Measurements from ENCODE around the gene IL1B. TPM values are rescaled to one million over a fixed set of nuclear protein-coding genes. Genes with fewer than 3 reads are reported as not detected.
A peak's percentile ranks its signal among the peaks of the same experiment; 100 is the strongest.

IL1B gene
- total RNA-seq, 2 experiments from 2014 or later: 0.44 TPM; not detected in 1

DNA sequence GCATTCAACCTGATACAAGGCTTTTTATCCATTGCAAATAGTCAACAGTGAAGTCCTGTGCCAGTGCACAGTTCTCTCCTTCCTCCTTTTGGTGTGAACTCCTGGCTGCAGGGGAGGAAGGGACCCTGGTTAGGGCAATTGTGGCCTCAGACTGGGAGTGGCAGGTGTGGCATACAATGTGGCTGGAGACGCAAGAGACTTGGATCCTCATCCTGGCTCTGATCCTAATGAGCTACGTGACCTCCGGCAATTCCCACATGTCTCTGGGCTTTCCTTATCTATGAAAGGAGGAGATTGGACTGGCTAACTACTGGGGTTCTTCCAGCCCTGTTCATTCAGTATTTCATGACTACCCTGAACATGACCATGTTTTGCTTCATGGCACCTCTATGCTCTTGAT lies 41.7 kb downstream of the IL1B start:
- CTCF ChIA-PET: interaction anchor here (1.1 kb wide), 1 partner anchor 45 kb away, joined by 9 read pairs; no protein-coding TSS in a partner anchor
- H3K27ac Mint-ChIP-seq: peak overlapping the region; percentile 72
- peaks cover 33% of the 10 kb centered on the region for H3K4me1 Mint-ChIP-seq (ENCODE audit: low read depth)
- H3K4me3 Mint-ChIP-seq: no peak overlapping the region
- peaks cover 2% of the 10 kb centered on the region for H3K36me3 Mint-ChIP-seq
- POLR2A ChIA-PET: no interaction called here
- DNase-seq: no peak
- H3K27me3 Mint-ChIP-seq: no peaks in the 10 kb centered on the region
- peaks cover 5% of the 10 kb centered on the region for H3K9me3 Mint-ChIP-seq
- intact Hi-C loops (cut with micrococcal nuclease): loop anchor here (1.0 to 5.0 kb wide), 2 partner anchors 26 to 87 kb away; no protein-coding TSS in a partner anchor

- H3K27me3 Mint-ChIP-seq: no peaks in the 10 kb centered on the region
- POLR2A ChIA-PET: interaction anchor here (0.9 kb wide), 1 partner anchor 123 kb away, joined by 4 read pairs; no protein-coding TSS in a partner anchor
- CTCF ChIA-PET: interaction anchor here (1.5 kb wide), 1 partner anchor 12 kb away, joined by 4 read pairs; no protein-coding TSS in a partner anchor
- H3K4me3 Mint-ChIP-seq: peak overlapping the region; percentile 18
- H3K4me1 Mint-ChIP-seq (ENCODE audit: low read depth): peaks cover 27% of the 10 kb centered on the region
- DNase-seq: peak; percentile 74
- peak overlapping the region; percentile 85 for H3K27ac Mint-ChIP-seq
- intact Hi-C loops (cut with micrococcal nuclease): loop anchor here (1.0 kb wide), 1 partner anchor 27 kb away; no protein-coding TSS in a partner anchor
- H3K36me3 Mint-ChIP-seq: peaks cover 2% of the 10 kb centered on the region
- H3K9me3 Mint-ChIP-seq: peaks cover 5% of the 10 kb centered on the region
Observed at GRCh38 chr2:112794131-112794733, 42.3 kb downstream of the IL1B start.

DNA sequence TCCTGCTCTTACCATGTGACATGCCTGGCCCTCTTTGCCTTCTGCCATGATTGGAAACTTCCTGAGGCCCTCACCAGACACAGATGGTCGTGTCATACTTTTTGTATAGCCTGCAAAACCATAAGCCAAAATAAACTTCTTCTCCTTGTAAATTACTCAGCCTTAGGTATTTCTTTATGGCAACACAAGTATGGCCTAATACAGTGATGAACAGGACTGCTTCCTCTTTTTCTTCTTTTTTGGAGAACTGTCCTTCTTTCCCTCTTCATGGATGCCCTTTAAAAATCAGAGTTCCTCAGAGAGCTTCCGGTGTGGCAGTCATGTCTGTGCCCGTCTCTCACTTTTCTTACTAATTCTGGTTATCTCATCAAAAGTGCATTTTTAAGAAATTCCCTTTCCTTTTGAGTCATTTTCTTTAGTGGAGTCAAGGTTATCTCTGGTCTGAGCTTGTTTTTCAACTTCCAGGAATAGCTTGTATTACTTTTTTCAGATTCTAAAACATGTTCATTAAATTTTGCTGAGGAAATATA lies 43.1 kb downstream of the IL1B start:
- CTCF ChIA-PET: interaction anchor here (0.7 to 1.5 kb wide), 3 partner anchors 12 to 92 kb away, joined by 4 to 5 read pairs (median 4); no protein-coding TSS in a partner anchor
- H3K9me3 Mint-ChIP-seq: peaks cover 5% of the 10 kb centered on the region

GRCh38 chr2:112792419-112792818 lies 44.2 kb downstream of the IL1B start:
- intact Hi-C loops (cut with micrococcal nuclease): no loop called here
- Mint-ChIP-seq H3K27ac (no peak overlapping the region), H3K4me1 (ENCODE audit: low read depth) (peaks cover 23% of the 10 kb centered on the region), H3K36me3 (peaks cover 2% of the 10 kb centered on the region), H3K27me3 (peaks cover 2% of the 10 kb centered on the region), H3K4me3 (no peak overlapping the region), H3K9me3 (peaks cover 5% of the 10 kb centered on the region)
- ChIA-PET POLR2A (no interaction called here), CTCF (interaction anchor here (1.5 kb wide), 1 partner anchor 11 kb away, joined by 4 read pairs; no protein-coding TSS in a partner anchor)
- no peak for DNase-seq

More for the DNA sequence above, 43.1 kb downstream of the IL1B start:
- Mint-ChIP-seq H3K36me3 (peaks cover 2% of the 10 kb centered on the region), H3K4me1 (ENCODE audit: low read depth) (peaks cover 23% of the 10 kb centered on the region), H3K4me3 (no peak overlapping the region), H3K27ac (peak overlapping the region; percentile 85), H3K27me3 (peaks cover 2% of the 10 kb centered on the region)
- POLR2A ChIA-PET: interaction anchor here (0.7 to 0.9 kb wide), 2 partner anchors 19 to 123 kb away, joined by 3 to 4 read pairs; no protein-coding TSS in a partner anchor
- intact Hi-C loops (cut with micrococcal nuclease): loop anchor here (1.0 kb wide), 1 partner anchor 19 kb away; no protein-coding TSS in a partner anchor
- DNase-seq: peak; percentile 31

GRCh38 chr2:112791693-112792230 lies 44.8 kb downstream of the IL1B start:
- Mint-ChIP-seq H3K36me3 (peaks cover 2% of the 10 kb centered on the region), H3K9me3 (peaks cover 5% of the 10 kb centered on the region), H3K4me3 (no peak overlapping the region), H3K27me3 (peaks cover 2% of the 10 kb centered on the region), H3K27ac (no peak overlapping the region), H3K4me1 (ENCODE audit: low read depth) (peaks cover 23% of the 10 kb centered on the region)
- ChIA-PET CTCF (no interaction called here), POLR2A (no interaction called here)
- intact Hi-C loops (cut with micrococcal nuclease): no loop called here
- DNase-seq: no peak

DNA sequence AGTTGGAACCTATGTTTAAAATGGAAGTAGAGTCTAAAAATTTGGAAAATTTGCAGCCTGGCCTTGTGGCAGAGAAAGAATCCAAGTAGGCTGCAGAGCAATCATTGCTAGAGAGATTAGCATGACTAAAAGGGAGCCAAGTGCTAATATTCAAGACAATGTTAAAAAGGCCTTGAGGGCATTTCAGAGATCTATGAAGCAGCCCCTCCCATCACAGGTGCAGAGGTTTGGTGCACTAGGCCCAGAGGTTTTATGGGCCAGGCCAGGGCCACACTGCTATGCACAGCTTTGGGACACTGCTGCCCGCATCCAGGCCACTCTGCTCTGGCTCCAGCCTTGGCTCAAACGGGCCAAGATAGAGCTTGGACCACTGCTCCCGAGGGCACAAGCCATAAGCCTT lies 45.6 kb downstream of the IL1B start:
- intact Hi-C loops (cut with micrococcal nuclease): no loop called here
- Mint-ChIP-seq H3K27me3 (peaks cover 2% of the 10 kb centered on the region), H3K9me3 (peaks cover 5% of the 10 kb centered on the region), H3K4me1 (ENCODE audit: low read depth) (peaks cover 23% of the 10 kb centered on the region), H3K4me3 (no peak overlapping the region), H3K36me3 (peaks cover 2% of the 10 kb centered on the region), H3K27ac (no peak overlapping the region)
- DNase-seq: no peak
- ChIA-PET POLR2A (no interaction called here), CTCF (no interaction called here)

DNA sequence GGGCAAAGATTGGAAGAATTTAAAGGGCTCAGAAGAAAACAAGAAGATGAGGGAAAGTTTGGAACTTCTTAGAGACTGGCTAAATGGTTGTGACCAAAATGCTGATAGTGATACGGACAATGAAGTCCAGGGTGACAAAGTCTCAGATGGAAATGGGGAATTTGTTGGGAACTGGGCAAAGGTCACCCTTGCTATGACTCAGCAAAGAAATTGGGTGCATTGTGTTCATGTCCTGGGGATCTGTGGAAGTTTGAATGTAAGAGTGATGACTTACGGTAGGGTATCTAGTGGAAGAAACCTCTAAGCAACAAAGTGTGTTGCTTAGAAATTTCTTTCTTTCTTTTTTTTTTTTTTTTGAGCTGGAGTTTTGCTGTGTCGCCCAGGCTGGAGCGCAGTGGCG lies 46.3 kb downstream of the IL1B start:
- peaks cover 5% of the 10 kb centered on the region for H3K9me3 Mint-ChIP-seq
- H3K27me3 Mint-ChIP-seq: peaks cover 4% of the 10 kb centered on the region
- no peaks in the 10 kb centered on the region for H3K36me3 Mint-ChIP-seq
- H3K4me1 Mint-ChIP-seq (ENCODE audit: low read depth): peaks cover 20% of the 10 kb centered on the region
- ChIA-PET POLR2A (no interaction called here), CTCF (no interaction called here)
- H3K4me3 Mint-ChIP-seq: no peak overlapping the region
- H3K27ac Mint-ChIP-seq: no peak overlapping the region
- intact Hi-C loops (cut with micrococcal nuclease): no loop called here
- DNase-seq: no peak

GRCh38 chr2:112789186-112789585 lies 47.4 kb downstream of the IL1B start:
- ChIA-PET CTCF (interaction anchor here (1.0 to 1.5 kb wide), 3 partner anchors 40 to 96 kb away, joined by 3 to 5 read pairs (median 5); no protein-coding TSS in a partner anchor), POLR2A (no interaction called here)
- peaks cover 4% of the 10 kb centered on the region for H3K27me3 Mint-ChIP-seq

DNA sequence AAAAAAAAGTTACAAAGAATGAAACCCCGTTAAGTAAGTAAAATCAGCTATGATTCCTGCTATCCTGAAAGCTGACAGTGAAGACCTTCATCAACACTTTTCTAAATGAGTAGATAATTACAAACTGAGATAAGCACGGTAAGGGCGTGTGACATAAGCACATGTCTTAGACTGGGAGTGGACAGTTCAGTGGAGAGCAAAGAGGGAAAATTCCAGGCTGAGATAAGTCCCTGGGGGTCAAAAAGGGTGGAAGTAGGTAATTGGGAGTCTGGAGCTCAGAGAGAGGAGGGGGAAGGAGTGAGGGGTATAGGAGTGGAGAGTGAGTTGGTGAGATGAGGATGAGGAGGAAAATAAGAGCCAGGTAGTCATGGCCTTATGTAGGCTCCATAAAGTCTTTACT lies 47.9 kb downstream of the IL1B start:
- H3K4me1 Mint-ChIP-seq (ENCODE audit: low read depth): peaks cover 13% of the 10 kb centered on the region
- CTCF ChIA-PET: interaction anchor here (1.0 to 1.5 kb wide), 3 partner anchors 39 to 96 kb away, joined by 3 to 5 read pairs (median 5); no protein-coding TSS in a partner anchor
- H3K4me3 Mint-ChIP-seq: no peak overlapping the region
- peaks cover 4% of the 10 kb centered on the region for H3K27me3 Mint-ChIP-seq
- no peak overlapping the region for H3K27ac Mint-ChIP-seq
- DNase-seq: no peak
- POLR2A ChIA-PET: no interaction called here
- H3K9me3 Mint-ChIP-seq: peaks cover 5% of the 10 kb centered on the region
- H3K36me3 Mint-ChIP-seq: no peaks in the 10 kb centered on the region
- intact Hi-C loops (cut with micrococcal nuclease): no loop called here

More at GRCh38 chr2:112789186-112789585, 47.4 kb downstream of the IL1B start:
- Mint-ChIP-seq H3K27ac (no peak overlapping the region), H3K9me3 (peaks cover 5% of the 10 kb centered on the region), H3K4me1 (ENCODE audit: low read depth) (peaks cover 16% of the 10 kb centered on the region), H3K4me3 (no peak overlapping the region), H3K36me3 (no peaks in the 10 kb centered on the region)
- no peak for DNase-seq
- intact Hi-C loops (cut with micrococcal nuclease): no loop called here

GRCh38 chr2:112787729-112788393 lies 48.7 kb downstream of the IL1B start:
- intact Hi-C loops (cut with micrococcal nuclease): no loop called here
- H3K36me3 Mint-ChIP-seq: no peaks in the 10 kb centered on the region
- ChIA-PET CTCF (no interaction called here), POLR2A (no interaction called here)
- H3K4me3 Mint-ChIP-seq: no peak overlapping the region
- H3K9me3 Mint-ChIP-seq: no peaks in the 10 kb centered on the region
- peaks cover 5% of the 10 kb centered on the region for H3K4me1 Mint-ChIP-seq (ENCODE audit: low read depth)
- no peak overlapping the region for H3K27ac Mint-ChIP-seq
- H3K27me3 Mint-ChIP-seq: peaks cover 4% of the 10 kb centered on the region
- no peak for DNase-seq

- H3K4me3 Mint-ChIP-seq: no peak overlapping the region
- H3K27me3 Mint-ChIP-seq: peaks cover 4% of the 10 kb centered on the region
- H3K36me3 Mint-ChIP-seq: no peaks in the 10 kb centered on the region
- intact Hi-C loops (cut with micrococcal nuclease): no loop called here
- ChIA-PET POLR2A (no interaction called here), CTCF (interaction anchor here (1.4 to 1.9 kb wide), 2 partner anchors 38 to 98 kb away, joined by 3 to 7 read pairs; no protein-coding TSS in a partner anchor)
- DNase-seq: no peak
- H3K9me3 Mint-ChIP-seq: no peaks in the 10 kb centered on the region
- no peak overlapping the region for H3K27ac Mint-ChIP-seq
- H3K4me1 Mint-ChIP-seq (ENCODE audit: low read depth): peaks cover 3% of the 10 kb centered on the region
Observed at GRCh38 chr2:112787294-112787693, 49.3 kb downstream of the IL1B start.
